ENCODE measurements around the gene ACBD4. TPM values are rescaled to one million over a fixed set of nuclear protein-coding genes. Genes with fewer than 3 reads are reported as not detected.

ACBD4 gene
- total RNA-seq, 1 donor from 2014 or later, result 16.3 TPM

- Histone ChIP-seq H3K27me3 (no peaks in the 10 kb centered on the region), H3K27ac (no peak overlapping the region), H3K4me1 (no peaks in the 10 kb centered on the region), H3K36me3 (no peaks in the 10 kb centered on the region), H3K9me3 (no peaks in the 10 kb centered on the region), H3K4me3 (no peak overlapping the region)
- DNase-seq (no peak), ATAC-seq (no peak)
- TF ChIP-seq CTCF (IDR thresholded peaks at IDR 0.05), result no peak
- intact Hi-C loops (cut with DNase I), result loop anchor here (10.0 kb wide), 1 partner anchor 200 kb away; the partner anchor contains the start of gene GFAP
These were observed 21.2 kb upstream of the ACBD4 start for GRCh38 chr17:45114117-45114932.

- Histone ChIP-seq H3K4me3 (no peak overlapping the region), H3K27me3 (no peaks in the 10 kb centered on the region), H3K9me3 (no peaks in the 10 kb centered on the region), H3K4me1 (no peaks in the 10 kb centered on the region), H3K27ac (no peak overlapping the region), H3K36me3 (no peaks in the 10 kb centered on the region)
- intact Hi-C loops (cut with DNase I), result loop anchor here (10.0 kb wide), 1 partner anchor 200 kb away; the partner anchor contains the start of gene GFAP
- TF ChIP-seq CTCF (IDR thresholded peaks at IDR 0.05), result no peak
- DNase-seq (no peak), ATAC-seq (no peak)
These were observed 20.4 kb upstream of the ACBD4 start for GRCh38 chr17:45115015-45115625.

DNA sequence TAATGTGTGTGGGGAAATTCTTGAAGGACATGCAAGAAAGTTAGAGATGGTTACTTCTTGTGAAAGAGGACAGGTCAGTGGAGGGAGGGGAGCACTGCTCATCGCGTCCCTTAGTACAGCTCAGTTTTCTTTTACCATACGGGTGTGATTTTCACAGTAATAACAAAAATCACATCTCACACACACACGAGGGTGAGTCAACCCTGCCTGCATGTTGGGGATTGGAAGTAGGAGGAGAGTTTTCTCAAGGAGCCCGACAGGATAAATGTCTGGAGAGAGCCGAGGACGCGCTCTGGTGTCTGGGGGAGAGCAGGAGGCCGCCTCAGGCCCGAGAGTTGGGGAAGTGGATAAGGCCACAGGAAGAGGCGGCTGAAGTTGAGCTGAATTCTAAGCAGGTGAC lies 19.6 kb upstream of the ACBD4 start:
- Histone ChIP-seq H3K27me3 (no peaks in the 10 kb centered on the region), H3K9me3 (no peaks in the 10 kb centered on the region), H3K36me3 (no peaks in the 10 kb centered on the region), H3K27ac (no peak overlapping the region), H3K4me1 (no peaks in the 10 kb centered on the region), H3K4me3 (no peak overlapping the region)
- TF ChIP-seq CTCF (IDR thresholded peaks at IDR 0.05), result no peak
- no peak for ATAC-seq
- intact Hi-C loops (cut with DNase I), result loop anchor here (10.0 kb wide), 1 partner anchor 201 kb away; the partner anchor contains the start of gene GFAP
- no peak for DNase-seq

- Histone ChIP-seq H3K4me3 (no peak overlapping the region), H3K9me3 (no peaks in the 10 kb centered on the region), H3K27me3 (no peaks in the 10 kb centered on the region), H3K36me3 (no peaks in the 10 kb centered on the region), H3K4me1 (no peaks in the 10 kb centered on the region), H3K27ac (no peak overlapping the region)
- DNase-seq, result no peak
- ATAC-seq, result no peak
- intact Hi-C loops (cut with DNase I), result loop anchor here (10.0 kb wide), 1 partner anchor 202 kb away; the partner anchor contains the start of gene GFAP
- TF ChIP-seq CTCF (IDR thresholded peaks at IDR 0.05), result no peak
These were observed 19.0 kb upstream of the ACBD4 start for GRCh38 chr17:45116434-45117016.

DNA sequence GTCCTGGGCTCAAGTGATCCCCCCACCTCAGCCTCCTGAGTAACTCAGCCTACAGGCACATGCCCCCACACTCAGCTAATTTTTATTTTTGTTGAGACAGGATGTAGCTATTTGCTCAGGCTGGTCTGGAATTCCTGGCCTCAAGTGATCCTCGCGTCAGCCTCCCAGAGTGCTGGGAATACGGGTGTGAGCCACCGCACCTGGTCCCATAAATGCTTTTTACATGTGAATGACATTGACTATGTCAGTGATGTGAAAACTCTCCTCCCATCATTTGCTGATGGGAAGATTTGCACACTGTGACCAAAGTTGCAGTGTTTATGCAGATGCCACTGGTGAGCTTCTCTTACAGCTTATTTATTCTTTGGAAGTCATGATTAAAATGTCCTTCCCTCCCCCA lies 18.2 kb upstream of the ACBD4 start:
- peaks cover 4% of the 10 kb centered on the region for H3K4me1 ChIP-seq
- DNase-seq (no peak), ATAC-seq (no peak)
- no peaks in the 10 kb centered on the region for H3K36me3 ChIP-seq
- intact Hi-C loops (cut with DNase I), result loop anchor here (10.0 kb wide), 1 partner anchor 203 kb away; the partner anchor contains the start of gene GFAP
- H3K27me3 ChIP-seq, result no peaks in the 10 kb centered on the region
- no peak for TF ChIP-seq CTCF (IDR thresholded peaks at IDR 0.05)
- no peak overlapping the region for H3K27ac ChIP-seq
- H3K4me3 ChIP-seq, result no peak overlapping the region
- H3K9me3 ChIP-seq, result no peaks in the 10 kb centered on the region

Data from upper lobe of right lung (tissue), 1 donor.